ENCODE results near the gene TRIM37.

DNA sequence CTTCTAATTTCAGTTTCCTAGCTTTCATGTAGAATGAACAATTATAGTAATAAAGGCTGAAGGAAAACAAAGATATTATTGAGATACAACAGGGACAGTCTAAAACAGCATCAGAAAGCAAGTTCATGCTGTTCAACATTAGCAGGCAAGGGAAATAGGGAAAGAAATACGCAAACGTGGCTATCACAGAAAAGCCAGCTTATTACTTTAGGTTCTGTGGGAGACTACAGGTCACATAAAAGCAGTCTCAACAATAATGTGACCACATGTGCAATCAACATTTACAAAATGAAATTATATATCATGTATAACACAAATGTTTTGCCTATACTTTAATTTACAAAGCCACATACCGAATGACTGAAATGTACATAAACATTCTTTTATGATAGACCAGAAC, 4.9 kb upstream of the TRIM37 start:
- TF ChIP-seq, protein P1, sequence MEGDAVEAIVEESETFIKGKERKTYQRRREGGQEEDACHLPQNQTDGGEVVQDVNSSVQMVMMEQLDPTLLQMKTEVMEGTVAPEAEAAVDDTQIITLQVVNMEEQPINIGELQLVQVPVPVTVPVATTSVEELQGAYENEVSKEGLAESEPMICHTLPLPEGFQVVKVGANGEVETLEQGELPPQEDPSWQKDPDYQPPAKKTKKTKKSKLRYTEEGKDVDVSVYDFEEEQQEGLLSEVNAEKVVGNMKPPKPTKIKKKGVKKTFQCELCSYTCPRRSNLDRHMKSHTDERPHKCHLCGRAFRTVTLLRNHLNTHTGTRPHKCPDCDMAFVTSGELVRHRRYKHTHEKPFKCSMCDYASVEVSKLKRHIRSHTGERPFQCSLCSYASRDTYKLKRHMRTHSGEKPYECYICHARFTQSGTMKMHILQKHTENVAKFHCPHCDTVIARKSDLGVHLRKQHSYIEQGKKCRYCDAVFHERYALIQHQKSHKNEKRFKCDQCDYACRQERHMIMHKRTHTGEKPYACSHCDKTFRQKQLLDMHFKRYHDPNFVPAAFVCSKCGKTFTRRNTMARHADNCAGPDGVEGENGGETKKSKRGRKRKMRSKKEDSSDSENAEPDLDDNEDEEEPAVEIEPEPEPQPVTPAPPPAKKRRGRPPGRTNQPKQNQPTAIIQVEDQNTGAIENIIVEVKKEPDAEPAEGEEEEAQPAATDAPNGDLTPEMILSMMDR (IDR thresholded peaks at IDR 0.05; ENCODE audit: low read depth, low read length, missing input control): no peak
- no peak for TF ChIP-seq YY1 (IDR thresholded peaks at IDR 0.05)
- no peak for TF ChIP-seq JUND (IDR thresholded peaks at IDR 0.05)
- TF ChIP-seq, protein P2, sequence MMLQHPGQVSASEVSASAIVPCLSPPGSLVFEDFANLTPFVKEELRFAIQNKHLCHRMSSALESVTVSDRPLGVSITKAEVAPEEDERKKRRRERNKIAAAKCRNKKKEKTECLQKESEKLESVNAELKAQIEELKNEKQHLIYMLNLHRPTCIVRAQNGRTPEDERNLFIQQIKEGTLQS (IDR thresholded peaks at IDR 0.05): no peak
- TF ChIP-seq, protein P3, sequence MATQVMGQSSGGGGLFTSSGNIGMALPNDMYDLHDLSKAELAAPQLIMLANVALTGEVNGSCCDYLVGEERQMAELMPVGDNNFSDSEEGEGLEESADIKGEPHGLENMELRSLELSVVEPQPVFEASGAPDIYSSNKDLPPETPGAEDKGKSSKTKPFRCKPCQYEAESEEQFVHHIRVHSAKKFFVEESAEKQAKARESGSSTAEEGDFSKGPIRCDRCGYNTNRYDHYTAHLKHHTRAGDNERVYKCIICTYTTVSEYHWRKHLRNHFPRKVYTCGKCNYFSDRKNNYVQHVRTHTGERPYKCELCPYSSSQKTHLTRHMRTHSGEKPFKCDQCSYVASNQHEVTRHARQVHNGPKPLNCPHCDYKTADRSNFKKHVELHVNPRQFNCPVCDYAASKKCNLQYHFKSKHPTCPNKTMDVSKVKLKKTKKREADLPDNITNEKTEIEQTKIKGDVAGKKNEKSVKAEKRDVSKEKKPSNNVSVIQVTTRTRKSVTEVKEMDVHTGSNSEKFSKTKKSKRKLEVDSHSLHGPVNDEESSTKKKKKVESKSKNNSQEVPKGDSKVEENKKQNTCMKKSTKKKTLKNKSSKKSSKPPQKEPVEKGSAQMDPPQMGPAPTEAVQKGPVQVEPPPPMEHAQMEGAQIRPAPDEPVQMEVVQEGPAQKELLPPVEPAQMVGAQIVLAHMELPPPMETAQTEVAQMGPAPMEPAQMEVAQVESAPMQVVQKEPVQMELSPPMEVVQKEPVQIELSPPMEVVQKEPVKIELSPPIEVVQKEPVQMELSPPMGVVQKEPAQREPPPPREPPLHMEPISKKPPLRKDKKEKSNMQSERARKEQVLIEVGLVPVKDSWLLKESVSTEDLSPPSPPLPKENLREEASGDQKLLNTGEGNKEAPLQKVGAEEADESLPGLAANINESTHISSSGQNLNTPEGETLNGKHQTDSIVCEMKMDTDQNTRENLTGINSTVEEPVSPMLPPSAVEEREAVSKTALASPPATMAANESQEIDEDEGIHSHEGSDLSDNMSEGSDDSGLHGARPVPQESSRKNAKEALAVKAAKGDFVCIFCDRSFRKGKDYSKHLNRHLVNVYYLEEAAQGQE (IDR thresholded peaks at IDR 0.05): no peak
- no peak for TF ChIP-seq FOXA2 (IDR thresholded peaks at IDR 0.05)
- TF ChIP-seq EGR1 (IDR thresholded peaks at IDR 0.05; ENCODE audit: low read depth in 2 of 2): no peak
- no peak for TF ChIP-seq FOXA1 (IDR thresholded peaks at IDR 0.05)
- no peak for TF ChIP-seq HNF4A (conservative IDR thresholded peaks at IDR 0.05)
- no peak for TF ChIP-seq RAD21 (IDR thresholded peaks at IDR 0.05)
- no peak for TF ChIP-seq RXRA (IDR thresholded peaks at IDR 0.05)
- no peak for TF ChIP-seq TAF1 (conservative IDR thresholded peaks at IDR 0.05)
- TF ChIP-seq, protein P4, sequence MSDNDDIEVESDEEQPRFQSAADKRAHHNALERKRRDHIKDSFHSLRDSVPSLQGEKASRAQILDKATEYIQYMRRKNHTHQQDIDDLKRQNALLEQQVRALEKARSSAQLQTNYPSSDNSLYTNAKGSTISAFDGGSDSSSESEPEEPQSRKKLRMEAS (IDR thresholded peaks at IDR 0.05): no peak

Data from liver (tissue), 3 donors.